Uterus (tissue), 2 donors: ENCODE data around the gene CHTF8.

Experiments
- CTCF ChIP-seq, 4 experiments: fragments of 200-600 bp in 2 of 4; fragments of 450-650 bp in 2 of 4; sonication (generic) in 2 of 4; IDR thresholded peaks; one replicate each; pipeline ENCODE4 v1.5.1; 2016 to 2019; ENCODE audit warnings: antibody characterized with exemption in 4 of 4, mild to moderate bottlenecking in 2 of 4, moderate library complexity in 1 of 4
- POLR2A ChIP-seq, 2 donors: fragments of 450-650 bp; IDR thresholded peaks; one replicate each; pipeline ENCODE4 v1.6.1; 2016; ENCODE audit warnings: antibody characterized with exemption in 2 of 2, mild to moderate bottlenecking in 1 of 2, moderate library complexity in 1 of 2

DNA sequence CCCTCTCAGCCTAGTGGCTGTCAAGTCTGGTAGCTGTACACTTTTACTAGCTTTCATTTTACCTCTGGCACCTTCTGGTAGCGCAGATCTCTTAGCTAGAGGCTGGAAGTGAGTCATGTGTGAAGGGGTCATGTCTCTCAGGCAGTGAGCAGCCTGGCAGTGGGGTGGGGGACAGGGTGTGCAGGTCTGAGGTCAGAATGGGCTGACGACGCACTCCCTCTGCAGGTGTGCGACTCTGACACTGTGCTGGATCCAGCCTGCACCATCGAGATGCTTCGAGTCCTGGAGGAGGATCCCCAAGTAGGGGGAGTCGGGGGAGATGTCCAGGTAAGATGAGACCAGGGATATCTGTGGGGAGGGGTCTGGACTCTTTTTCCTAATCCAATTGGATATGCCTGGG, 19.2 kb downstream of the CHTF8 start:
- TF ChIP-seq POLR2A (IDR thresholded peaks at IDR 0.05) (no peak), CTCF (IDR thresholded peaks at IDR 0.05) (no peak)
